ENCODE data around the gene THBD. TPM values are rescaled to one million over a fixed set of nuclear protein-coding genes. Genes with fewer than 3 reads are reported as not detected.

Gene THBD
- polyA plus RNA-seq, 3 donors, result 7.4 to 194 (median 30.2) TPM

DNA sequence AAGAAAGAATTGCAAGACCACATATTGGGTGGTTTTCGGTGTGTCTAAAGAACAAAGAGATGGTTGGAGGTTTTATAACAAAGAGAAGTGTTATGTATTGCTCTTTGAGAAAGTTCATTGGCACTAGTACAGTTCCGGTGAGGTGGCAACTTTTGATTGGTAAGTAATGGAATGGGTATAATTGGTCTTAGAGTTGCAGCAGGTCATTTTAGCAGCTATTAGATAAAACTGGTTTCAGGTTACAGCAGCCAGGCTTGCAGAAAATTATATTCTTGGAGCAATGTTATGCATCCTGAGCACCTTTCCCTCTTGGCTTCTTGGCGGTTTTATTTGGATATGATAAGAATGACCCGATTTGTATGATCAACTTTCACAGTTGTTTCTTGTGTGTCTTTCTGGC lies 26.6 kb downstream of the THBD start:
- H3K27ac ChIP-seq (ENCODE audit: low read depth in 1 of 2, low read length in 2 of 2), result no peak overlapping the region
- DNase-seq, result no peak
- H3K4me1 ChIP-seq (ENCODE audit: control insufficient read depth in 1 of 2, insufficient read depth in 2 of 2, low read length in 2 of 2), result peaks cover 26 to 29% of the 10 kb centered on the region in 2 donors
- H3K4me2 ChIP-seq (replicated peaks; ENCODE audit: extremely low read depth, low read length, poor library complexity, severe bottlenecking), result no peak overlapping the region
- Mint-ChIP-seq H3K4me3 (no peak overlapping the region), H3K9me3 (peaks cover 0 to 5% (median 3%) of the 10 kb centered on the region in 7 donors), H3K27me3 (ENCODE audit: low read depth in 3 of 3) (peaks cover 2 to 5% (median 4%) of the 10 kb centered on the region in 3 donors), H3K4me1 (peaks cover 40% of the 10 kb centered on the region), H3K36me3 (peaks cover 4 to 5% of the 10 kb centered on the region in 2 donors), H3K27ac (peak overlapping the region in 3 of 7 donors; percentile 11 to 67 (median 44))
- WGBS (ENCODE audit: insufficient coverage), result 100% methylated on average over 1 of the region's 4 CpGs
- no peak overlapping the region for H2AFZ ChIP-seq (ENCODE audit: insufficient read depth, low read depth, low read length, poor library complexity, severe bottlenecking)
- H3K9me3 ChIP-seq (replicated peaks in 1 of 2; ENCODE audit: control insufficient read depth in 1 of 2, insufficient read depth in 1 of 2, low read length in 2 of 2), result peaks cover 0 to 2% of the 10 kb centered on the region in 2 donors
- no peaks in the 10 kb centered on the region for H3K36me3 ChIP-seq (replicated peaks in 1 of 2; ENCODE audit: control insufficient read depth in 1 of 2, insufficient read depth in 2 of 2, low read length in 2 of 2)
- H3K4me3 ChIP-seq (replicated peaks in 1 of 3; ENCODE audit: low read depth in 2 of 3, low read length in 3 of 3), result no peak overlapping the region
- no peak overlapping the region for H3K9ac ChIP-seq (ENCODE audit: insufficient read depth, low read length, poor library complexity, severe bottlenecking)
- H3K79me2 ChIP-seq (ENCODE audit: insufficient read depth, low read length), result no peaks in the 10 kb centered on the region
- TF ChIP-seq, protein P1, sequence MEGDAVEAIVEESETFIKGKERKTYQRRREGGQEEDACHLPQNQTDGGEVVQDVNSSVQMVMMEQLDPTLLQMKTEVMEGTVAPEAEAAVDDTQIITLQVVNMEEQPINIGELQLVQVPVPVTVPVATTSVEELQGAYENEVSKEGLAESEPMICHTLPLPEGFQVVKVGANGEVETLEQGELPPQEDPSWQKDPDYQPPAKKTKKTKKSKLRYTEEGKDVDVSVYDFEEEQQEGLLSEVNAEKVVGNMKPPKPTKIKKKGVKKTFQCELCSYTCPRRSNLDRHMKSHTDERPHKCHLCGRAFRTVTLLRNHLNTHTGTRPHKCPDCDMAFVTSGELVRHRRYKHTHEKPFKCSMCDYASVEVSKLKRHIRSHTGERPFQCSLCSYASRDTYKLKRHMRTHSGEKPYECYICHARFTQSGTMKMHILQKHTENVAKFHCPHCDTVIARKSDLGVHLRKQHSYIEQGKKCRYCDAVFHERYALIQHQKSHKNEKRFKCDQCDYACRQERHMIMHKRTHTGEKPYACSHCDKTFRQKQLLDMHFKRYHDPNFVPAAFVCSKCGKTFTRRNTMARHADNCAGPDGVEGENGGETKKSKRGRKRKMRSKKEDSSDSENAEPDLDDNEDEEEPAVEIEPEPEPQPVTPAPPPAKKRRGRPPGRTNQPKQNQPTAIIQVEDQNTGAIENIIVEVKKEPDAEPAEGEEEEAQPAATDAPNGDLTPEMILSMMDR (IDR thresholded peaks at IDR 0.05), result no peak
- H3K27me3 ChIP-seq (ENCODE audit: control insufficient read depth in 2 of 2, insufficient read depth in 2 of 2, low read length in 2 of 2), result no peaks in the 10 kb centered on the region
- intact Hi-C loops (cut with micrococcal nuclease), result loop anchor here (10.0 kb wide), 2 partner anchors 98 to 322 kb away; no protein-coding TSS in a partner anchor
- no peaks in the 10 kb centered on the region for H4K20me1 ChIP-seq (ENCODE audit: insufficient read depth, low read length)

DNA sequence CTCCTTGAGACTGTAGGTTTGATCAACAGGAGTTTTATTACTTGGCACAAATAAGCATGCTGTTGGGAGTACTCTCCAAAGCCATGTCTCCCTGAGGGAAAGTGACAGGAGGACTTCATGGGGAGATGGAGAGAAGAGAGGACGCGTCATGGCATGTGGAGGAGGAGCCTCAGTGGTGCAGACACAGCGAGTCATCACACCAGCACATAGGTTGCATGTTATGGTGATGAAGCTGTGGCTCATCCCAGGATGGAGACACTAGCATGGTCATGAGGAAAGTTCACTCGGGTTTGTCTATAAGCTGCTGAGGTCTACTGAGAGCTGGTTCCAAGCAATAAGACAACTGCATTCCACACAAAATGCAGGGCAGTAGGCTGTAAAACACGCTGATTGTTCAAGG lies 27.5 kb downstream of the THBD start:
- Histone ChIP-seq H2AFZ (ENCODE audit: insufficient read depth, low read depth, low read length, poor library complexity, severe bottlenecking) (no peak overlapping the region), H3K4me1 (ENCODE audit: control insufficient read depth in 1 of 2, insufficient read depth in 2 of 2, low read length in 2 of 2) (peaks cover 17 to 20% of the 10 kb centered on the region in 2 donors), H3K79me2 (ENCODE audit: insufficient read depth, low read length) (no peaks in the 10 kb centered on the region), H3K9me3 (replicated peaks in 1 of 2; ENCODE audit: control insufficient read depth in 1 of 2, insufficient read depth in 1 of 2, low read length in 2 of 2) (peaks cover 0 to 2% of the 10 kb centered on the region in 2 donors), H3K4me2 (replicated peaks; ENCODE audit: extremely low read depth, low read length, poor library complexity, severe bottlenecking) (no peak overlapping the region), H3K4me3 (replicated peaks in 1 of 3; ENCODE audit: low read depth in 2 of 3, low read length in 3 of 3) (no peak overlapping the region), H3K27me3 (ENCODE audit: control insufficient read depth in 2 of 2, insufficient read depth in 2 of 2, low read length in 2 of 2) (no peaks in the 10 kb centered on the region), H3K27ac (ENCODE audit: low read depth in 1 of 2, low read length in 2 of 2) (no peak overlapping the region), H3K9ac (ENCODE audit: insufficient read depth, low read length, poor library complexity, severe bottlenecking) (no peak overlapping the region), H4K20me1 (ENCODE audit: insufficient read depth, low read length) (no peaks in the 10 kb centered on the region), H3K36me3 (replicated peaks in 1 of 2; ENCODE audit: control insufficient read depth in 1 of 2, insufficient read depth in 2 of 2, low read length in 2 of 2) (no peaks in the 10 kb centered on the region)
- WGBS (ENCODE audit: insufficient coverage), result 100% methylated on average over 1 of the region's 5 CpGs
- Mint-ChIP-seq H3K4me3 (no peak overlapping the region), H3K4me1 (peaks cover 31% of the 10 kb centered on the region), H3K36me3 (peaks cover 4 to 5% of the 10 kb centered on the region in 2 donors), H3K27ac (peak overlapping the region in 1 of 7 donors; percentile 61), H3K9me3 (peaks cover 0 to 5% (median 3%) of the 10 kb centered on the region in 7 donors), H3K27me3 (ENCODE audit: low read depth in 3 of 3) (peaks cover 2 to 5% (median 4%) of the 10 kb centered on the region in 3 donors)
- DNase-seq, result peak; percentile 64 to 84 (median 74)
- TF ChIP-seq, protein P1 (IDR thresholded peaks at IDR 0.05), result no peak
- intact Hi-C loops (cut with micrococcal nuclease), result loop anchor here (10.0 kb wide), 2 partner anchors 97 to 323 kb away; no protein-coding TSS in a partner anchor

Measured in CD14-positive monocyte (primary cell).